Measurements from ENCODE around the gene CXCL13. TPM values are rescaled to one million over a fixed set of nuclear protein-coding genes. Genes with fewer than 3 reads are reported as not detected.

The CXCL13 gene
- total RNA-seq, 1 experiment from 2014 or later, result not detected

GRCh38 chr4:77590482-77590881 lies 15.1 kb upstream of the CXCL13 start:
- Histone ChIP-seq H3K4me3 (ENCODE audit: low read depth, low read length, poor library complexity, severe bottlenecking) (no peak overlapping the region), H3K4me1 (ENCODE audit: insufficient read depth, low read length, poor library complexity, severe bottlenecking) (no peaks in the 10 kb centered on the region), H3K27me3 (replicated peaks; ENCODE audit: insufficient read depth, low read depth, low read length, poor library complexity) (no peaks in the 10 kb centered on the region), H3K36me3 (ENCODE audit: insufficient read depth, low read length, poor library complexity, severe bottlenecking) (no peaks in the 10 kb centered on the region), H3K27ac (ENCODE audit: low read depth, low read length, poor library complexity, severe bottlenecking) (no peak overlapping the region), H3K9me3 (ENCODE audit: low read depth, low read length, poor library complexity, severe bottlenecking) (no peaks in the 10 kb centered on the region)
- DNase-seq (ENCODE audit: low spot score), result no peak
- ChIA-PET POLR2A (ENCODE audit: low non-redundant PET) (no interaction called here), CTCF (no interaction called here)
- TF ChIP-seq EZH2 (IDR thresholded peaks at IDR 0.05; ENCODE audit: borderline replicate concordance, low read depth, low read length, poor library complexity, severe bottlenecking) (no peak), CTCF (conservative IDR thresholded peaks at IDR 0.05; ENCODE audit: low read depth, low read length) (no peak)
- no TSS peak for BruUV-seq (replicated peaks)
- intact Hi-C loops (cut with micrococcal nuclease; ENCODE audit: unreplicated experiment), result no loop called here

- no peak for DNase-seq (ENCODE audit: low spot score)
- Histone ChIP-seq H3K27ac (ENCODE audit: low read depth, low read length, poor library complexity, severe bottlenecking) (no peak overlapping the region), H3K27me3 (replicated peaks; ENCODE audit: insufficient read depth, low read depth, low read length, poor library complexity) (no peaks in the 10 kb centered on the region), H3K4me1 (ENCODE audit: insufficient read depth, low read length, poor library complexity, severe bottlenecking) (no peaks in the 10 kb centered on the region), H3K36me3 (ENCODE audit: insufficient read depth, low read length, poor library complexity, severe bottlenecking) (no peaks in the 10 kb centered on the region), H3K4me3 (ENCODE audit: low read depth, low read length, poor library complexity, severe bottlenecking) (no peak overlapping the region), H3K9me3 (ENCODE audit: low read depth, low read length, poor library complexity, severe bottlenecking) (no peaks in the 10 kb centered on the region)
- ChIA-PET POLR2A (ENCODE audit: low non-redundant PET) (no interaction called here), CTCF (no interaction called here)
- TF ChIP-seq CTCF (conservative IDR thresholded peaks at IDR 0.05; ENCODE audit: low read depth, low read length), result no peak
- TF ChIP-seq EZH2 (IDR thresholded peaks at IDR 0.05; ENCODE audit: borderline replicate concordance, low read depth, low read length, poor library complexity, severe bottlenecking), result no peak
- BruUV-seq (replicated peaks), result no TSS peak
- intact Hi-C loops (cut with micrococcal nuclease; ENCODE audit: unreplicated experiment), result no loop called here
Observed at GRCh38 chr4:77591532-77591931, 14.1 kb upstream of the CXCL13 start.

GRCh38 chr4:77593101-77593500 lies 12.5 kb upstream of the CXCL13 start:
- Histone ChIP-seq H3K4me3 (ENCODE audit: low read depth, low read length, poor library complexity, severe bottlenecking) (no peak overlapping the region), H3K4me1 (ENCODE audit: insufficient read depth, low read length, poor library complexity, severe bottlenecking) (no peaks in the 10 kb centered on the region), H3K9me3 (ENCODE audit: low read depth, low read length, poor library complexity, severe bottlenecking) (no peaks in the 10 kb centered on the region), H3K27ac (ENCODE audit: low read depth, low read length, poor library complexity, severe bottlenecking) (no peak overlapping the region), H3K27me3 (replicated peaks; ENCODE audit: insufficient read depth, low read depth, low read length, poor library complexity) (no peaks in the 10 kb centered on the region), H3K36me3 (ENCODE audit: insufficient read depth, low read length, poor library complexity, severe bottlenecking) (no peaks in the 10 kb centered on the region)
- intact Hi-C loops (cut with micrococcal nuclease; ENCODE audit: unreplicated experiment), result no loop called here
- no peak for DNase-seq (ENCODE audit: low spot score)
- ChIA-PET POLR2A (ENCODE audit: low non-redundant PET) (no interaction called here), CTCF (no interaction called here)
- TF ChIP-seq EZH2 (IDR thresholded peaks at IDR 0.05; ENCODE audit: borderline replicate concordance, low read depth, low read length, poor library complexity, severe bottlenecking) (no peak), CTCF (conservative IDR thresholded peaks at IDR 0.05; ENCODE audit: low read depth, low read length) (no peak)
- BruUV-seq (replicated peaks), result no TSS peak

All from A673 (cell line).